H1 (cell line): ENCODE results near the gene CD163. TPM values are rescaled to one million over a fixed set of nuclear protein-coding genes. Genes with fewer than 3 reads are reported as not detected.

ENCODE experiments used
- CTCF ChIA-PET: fragments of 300-600 bp; sonication (Branson Sonifier 250); formaldehyde crosslinking; loops from one replicate; lab custom pipeline; 2021; ENCODE audit not compliant: partially characterized antibody; lab: Charles Lee
- POLR2A ChIA-PET: fragments of 300-600 bp; sonication (Branson Sonifier 250); formaldehyde crosslinking; loops from one replicate; lab custom pipeline; 2021; ENCODE audit warnings: inconsistent platforms; ENCODE audit not compliant: partially characterized antibody; lab: Charles Lee
- DNase-seq, 2 experiments: peaks; one replicate each; pipeline versions ENCODE4 v3.0.0 to v3.0.0-alpha.2; 2010 to 2022; ENCODE audit warnings: low spot score in 2 of 2, low read depth in 1 of 2, mixed read lengths in 1 of 2
- FAIRE-seq: peaks from 2 replicates; lab custom pipeline; 2011; peaks lifted over from hg19 to GRCh38; lab: Jason Lieb, UNC
- H2AFZ ChIP-seq: 2 replicates; pipeline ENCODE4 v1.8.1; 2012; ENCODE audit warnings: low read length, inconsistent platforms
- H2AK5ac ChIP-seq: 2 replicates; pipeline ENCODE4 v1.6.1; 2013; ENCODE audit warnings: low read depth, low read length
- H2BK120ac ChIP-seq: replicated peaks from 2 replicates; pipeline ENCODE3; 2013; ENCODE audit warnings: low read depth, low read length, inconsistent platforms
- H2BK12ac ChIP-seq: 2 replicates; pipeline ENCODE4 v1.6.1; 2013; ENCODE audit warnings: low read depth, low read length
- H2BK15ac ChIP-seq: 2 replicates; pipeline ENCODE4 v1.6.1; 2013; ENCODE audit warnings: low read length
- H2BK20ac ChIP-seq: 2 replicates; pipeline ENCODE4 v1.6.1; 2013; ENCODE audit warnings: low read length
- H2BK5ac ChIP-seq: 2 replicates; pipeline ENCODE4 v1.6.1; 2013; ENCODE audit warnings: low read depth, low read length
- H3K14ac ChIP-seq: 2 replicates; pipeline ENCODE4 v1.6.1; 2013; ENCODE audit warnings: inconsistent platforms; ENCODE audit not compliant: insufficient read length
- H3K18ac ChIP-seq: 2 replicates; pipeline ENCODE4 v1.6.1; 2013; ENCODE audit warnings: low read length; ENCODE audit errors: extremely low read depth
- H3K23ac ChIP-seq: 2 replicates; pipeline ENCODE4 v1.6.1; 2013; ENCODE audit warnings: inconsistent platforms; ENCODE audit not compliant: insufficient read length
- H3K23me2 ChIP-seq: 2 replicates; pipeline ENCODE4 v1.6.1; 2013; ENCODE audit warnings: low read depth, low read length
- H3K27ac ChIP-seq: 2 replicates; pipeline ENCODE4 v1.6.1; 2011; ENCODE audit warnings: low read depth, low read length, inconsistent platforms
- H3K27me3 ChIP-seq, 4 experiments: replicated peaks in 1 of 4; 1 replicate in 1 of 4; 2 replicates in 3 of 4; pipeline versions ENCODE4 v1.6.1 to v1.8.1; 2011 to 2013; ENCODE audit warnings: low read length in 3 of 4, mild to moderate bottlenecking in 3 of 4, inconsistent platforms in 2 of 4, mixed read lengths in 2 of 4, moderate library complexity in 1 of 4; ENCODE audit not compliant: control insufficient read depth in 3 of 4, insufficient read depth in 3 of 4; ENCODE audit errors: extremely low read depth in 1 of 4
- H3K36me3 ChIP-seq, 4 experiments: 2 replicates each; pipeline versions ENCODE4 v1.6.1 to v1.8.1; 2011 to 2013; ENCODE audit warnings: mild to moderate bottlenecking in 4 of 4, low read length in 3 of 4, moderate library complexity in 2 of 4, control low read depth in 1 of 4, inconsistent platforms in 1 of 4; ENCODE audit not compliant: insufficient read depth in 4 of 4, control insufficient read depth in 2 of 4
- H3K4ac ChIP-seq: replicated peaks from 2 replicates; pipeline ENCODE3; 2013; ENCODE audit warnings: low read length, low read depth, mixed read lengths, inconsistent platforms; ENCODE audit not compliant: insufficient read length
- H3K4me1 ChIP-seq, 4 experiments: replicated peaks in 1 of 4; 1 replicate in 1 of 4; 2 replicates in 3 of 4; pipeline versions ENCODE4 v1.6.1 to v1.8.1; 2011 to 2013; ENCODE audit warnings: low read length in 3 of 4, inconsistent platforms in 2 of 4, mixed read lengths in 1 of 4; ENCODE audit not compliant: insufficient read depth in 4 of 4, control insufficient read depth in 3 of 4
- H3K4me2 ChIP-seq, 2 experiments: 2 replicates each; pipeline versions ENCODE4 v1.6.1 to v1.8.1; 2011 to 2013; ENCODE audit warnings: low read depth in 2 of 2, low read length in 2 of 2, control low read depth in 1 of 2, inconsistent platforms in 1 of 2, mild to moderate bottlenecking in 1 of 2; ENCODE audit not compliant: insufficient read depth in 1 of 2
- H3K4me3 ChIP-seq, 4 experiments: fragments of 200-600, 300-600 bp in 1 of 4; sonication (generic), shearing (Covaris generic), sonication (Bioruptor Twin) in 1 of 4; 2 replicates each; pipeline versions ENCODE4 v1.5.1 to v1.8.1; 2011 to 2016; ENCODE audit warnings: low read length in 4 of 4, low read depth in 3 of 4, control low read depth in 2 of 4, inconsistent platforms in 2 of 4, mild to moderate bottlenecking in 2 of 4, mixed read lengths in 1 of 4, moderate library complexity in 1 of 4; ENCODE audit not compliant: insufficient read depth in 2 of 4; ENCODE audit errors: extremely low read depth in 1 of 4
- H3K56ac ChIP-seq: replicated peaks from 2 replicates; pipeline ENCODE3; 2013; ENCODE audit warnings: low read depth, mild to moderate bottlenecking, mixed read lengths, low read length, inconsistent platforms; ENCODE audit not compliant: insufficient read length
- H3K79me1 ChIP-seq: 2 replicates; pipeline ENCODE4 v1.6.1; 2013; ENCODE audit warnings: low read depth, low read length, control low read depth
- H3K79me2 ChIP-seq, 2 experiments: 2 replicates each; pipeline versions ENCODE4 v1.6.1 to v1.8.1; 2012 to 2013; ENCODE audit warnings: low read length in 2 of 2, mild to moderate bottlenecking in 2 of 2, inconsistent platforms in 1 of 2; ENCODE audit not compliant: insufficient read depth in 2 of 2, control insufficient read depth in 1 of 2
- H3K9ac ChIP-seq, 4 experiments: replicated peaks in 1 of 4; 1 replicate in 1 of 4; 2 replicates in 3 of 4; pipeline versions ENCODE4 v1.6.1 to v1.8.1; 2011 to 2013; ENCODE audit warnings: low read depth in 3 of 4, low read length in 3 of 4, control low read depth in 2 of 4, mild to moderate bottlenecking in 2 of 4, moderate library complexity in 2 of 4, inconsistent platforms in 1 of 4; ENCODE audit errors: extremely low read depth in 1 of 4
- H3K9me3 ChIP-seq, 2 experiments: 2 replicates each; pipeline versions ENCODE4 v1.6.1 to v1.8.1; 2012 to 2013; ENCODE audit warnings: mild to moderate bottlenecking in 2 of 2, moderate library complexity in 2 of 2, control low read depth in 1 of 2, inconsistent platforms in 1 of 2, low read depth in 1 of 2, low read length in 1 of 2, mixed read lengths in 1 of 2; ENCODE audit not compliant: insufficient read depth in 2 of 2
- H4K20me1 ChIP-seq, 2 experiments: replicated peaks in 1 of 2; 2 replicates each; pipeline versions ENCODE3 to v1.8.1; 2011 to 2013; ENCODE audit warnings: inconsistent platforms in 2 of 2, low read length in 2 of 2, mild to moderate bottlenecking in 1 of 2; ENCODE audit not compliant: insufficient read depth in 2 of 2, control insufficient read depth in 1 of 2
- H4K5ac ChIP-seq: 2 replicates; pipeline ENCODE4 v1.6.1; 2013; ENCODE audit warnings: low read length, low read depth, mixed read lengths, inconsistent platforms; ENCODE audit not compliant: insufficient read length
- H4K8ac ChIP-seq: 2 replicates; pipeline ENCODE4 v1.8.0; 2013; ENCODE audit warnings: mild to moderate bottlenecking, moderate library complexity, low read length, inconsistent platforms; ENCODE audit not compliant: insufficient read depth; ENCODE audit errors: extremely low read depth
- H4K91ac ChIP-seq: replicated peaks from 2 replicates; pipeline ENCODE3; 2013; ENCODE audit warnings: low read length, mixed read lengths, inconsistent platforms; ENCODE audit not compliant: insufficient read length
- CBX8 ChIP-seq: fragments of 300-800, 300-1000 bp; sonication (generic); IDR thresholded peaks from 2 replicates; pipeline ENCODE4 v1.7.1; 2016; ENCODE audit warnings: low read depth, low read length, borderline replicate concordance
- CEBPB ChIP-seq: IDR thresholded peaks from 2 replicates; pipeline ENCODE4 v1.6.1; 2012; ENCODE audit warnings: low read depth, low read length
- CHD2 ChIP-seq: IDR thresholded peaks from 2 replicates; pipeline ENCODE4 v1.6.1; 2012; ENCODE audit warnings: low read length, improper control_type of control experiment
- GABPA ChIP-seq: IDR thresholded peaks from 2 replicates; pipeline ENCODE4 v1.6.1; 2011; ENCODE audit warnings: mild to moderate bottlenecking, low read length, moderate library complexity, borderline replicate concordance; ENCODE audit not compliant: insufficient read depth
- HDAC2 ChIP-seq, 2 experiments: fragments of 300-600 bp in 1 of 2; sonication (generic) in 1 of 2; IDR thresholded peaks; 2 replicates each; pipeline ENCODE4 v1.6.1; 2011 to 2012; ENCODE audit warnings: low read depth in 2 of 2, low read length in 2 of 2, mild to moderate bottlenecking in 2 of 2, moderate library complexity in 2 of 2, borderline replicate concordance in 1 of 2, inconsistent platforms in 1 of 2
- HDAC6 ChIP-seq: IDR thresholded peaks from one replicate; pipeline ENCODE4 v1.7.1; 2012; ENCODE audit warnings: low read depth, mild to moderate bottlenecking, inconsistent platforms, low read length, moderate library complexity
- KDM1A ChIP-seq: fragments of 200-600, 300-600 bp; sonication (generic); IDR thresholded peaks from 2 replicates; pipeline ENCODE4 v1.7.1; 2016; ENCODE audit warnings: mild to moderate bottlenecking, low read length, borderline replicate concordance
- MAFK ChIP-seq: IDR thresholded peaks from 2 replicates; pipeline ENCODE4 v1.6.1; 2012; ENCODE audit warnings: low read depth, mild to moderate bottlenecking, improper control_type of control experiment, low read length
- SRF ChIP-seq: IDR thresholded peaks from 2 replicates; pipeline ENCODE4 v1.6.1; 2011; ENCODE audit warnings: mild to moderate bottlenecking, low read depth, low read length, moderate library complexity
- TBP ChIP-seq: IDR thresholded peaks from 2 replicates; pipeline ENCODE4 v1.6.1; 2011; ENCODE audit warnings: low read depth, low read length, improper control_type of control experiment
- ZNF274 ChIP-seq: IDR thresholded peaks from 2 replicates; pipeline ENCODE4 v1.7.0; 2012; ENCODE audit warnings: low read length, borderline replicate concordance; ENCODE audit errors: extremely low read depth
- WGBS, 2 experiments: shearing (Covaris generic) in 1 of 2; methylation state at CpG; one replicate each; pipeline versions ENCODE4 v1.1.6 to v1.1.7; 2013 to 2015; ENCODE audit warnings: low lambda C conversion rate in 2 of 2, mixed read lengths in 2 of 2, inconsistent platforms in 1 of 2, low coverage in 1 of 2, missing lambda C conversion rate in 1 of 2; ENCODE audit not compliant: insufficient replicate concordance in 2 of 2, insufficient coverage in 1 of 2, insufficient read length in 1 of 2; ENCODE audit errors: extremely low coverage in 1 of 2, missing lambda C conversion rate in 1 of 2; 5-methylcytosine and 5-hydroxymethylcytosine counted together
- polyA plus RNA-seq, 7 experiments: library from polyadenylated mRNA; depleted of rRNA in 3 of 7; stranded (reverse) in 5 of 7; unstranded in 2 of 7; fragments of >200 nt in 5 of 7; fragments of 200-250 nt in 2 of 7; gene quantifications; 1 replicate in 5 of 7; 2 replicates in 1 of 7; 4 replicates in 1 of 7; pipeline versions ENCODE4 v1.2.1 to v1.2.3, GENCODE V29; 2011 to 2013; ENCODE audit warnings: missing spikeins in 2 of 7, mixed read lengths in 2 of 7
- total RNA-seq: library from RNA; stranded (reverse); fragmentation: NEBNext Ultra II Directional; extraction: Animal tissue kit (Norgen Biotek cat#: 25700); gene quantifications from 2 replicates; pipeline ENCODE4 v1.2.1, GENCODE V29; 2021
- TF ChIP-seq, protein P1 (sequence below): IDR thresholded peaks from 2 replicates; pipeline ENCODE4 v1.6.1; 2012; ENCODE audit warnings: low read length, inconsistent platforms

The CD163 gene
- total and polyA plus RNA-seq, 2 of the 8 experiments (the other 6 are each of a cell fraction or from before 2014, with no cell fraction given), result 0.02 TPM; not detected in 1

DNA sequence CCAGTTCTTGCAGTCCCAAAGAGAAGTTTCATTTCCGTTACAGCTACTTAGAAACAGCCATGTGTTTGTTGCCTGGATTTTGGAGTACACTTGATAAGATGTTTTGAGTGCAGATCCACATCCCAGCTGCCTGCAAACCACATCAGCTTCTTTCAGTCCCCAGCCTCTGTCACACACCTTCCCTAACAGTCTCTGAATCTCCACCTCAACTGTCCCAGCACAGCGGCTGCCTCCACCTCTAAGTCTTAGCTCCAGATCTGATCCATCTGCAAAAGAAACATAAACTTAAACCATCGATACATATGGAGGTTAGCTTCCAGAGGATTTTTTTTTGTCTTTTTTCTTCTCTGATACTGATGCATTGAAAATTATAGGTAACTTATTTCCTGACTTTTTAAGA lies 8.4 kb downstream of the CD163 start:
- no peak overlapping the region for H3K4me3 ChIP-seq
- no peak overlapping the region for H2AK5ac ChIP-seq
- no peaks in the 10 kb centered on the region for H3K79me2 ChIP-seq
- H4K91ac ChIP-seq, result no peak overlapping the region
- no peak overlapping the region for H3K4me2 ChIP-seq
- H3K56ac ChIP-seq, result no peak overlapping the region
- CTCF ChIA-PET, result interaction anchor here (0.8 kb wide), 1 partner anchor 107 kb away, joined by 3 read pairs; no protein-coding TSS in a partner anchor
- H3K18ac ChIP-seq, result no peak overlapping the region
- FAIRE-seq (no peak), DNase-seq (no peak)
- no peaks in the 10 kb centered on the region for H3K23me2 ChIP-seq
- H3K79me1 ChIP-seq, result no peaks in the 10 kb centered on the region
- no peaks in the 10 kb centered on the region for H4K20me1 ChIP-seq
- H3K36me3 ChIP-seq, result no peaks in the 10 kb centered on the region
- no peak overlapping the region for H3K9ac ChIP-seq
- no peak overlapping the region for H3K14ac ChIP-seq
- no peak overlapping the region for H2BK5ac ChIP-seq
- no peak overlapping the region for H3K23ac ChIP-seq
- peaks cover 0 to 5% (median 0%) of the 10 kb centered on the region in 4 experiments; a peak in 1 of 7 replicates for H3K4me1 ChIP-seq
- TF ChIP-seq, protein P1, sequence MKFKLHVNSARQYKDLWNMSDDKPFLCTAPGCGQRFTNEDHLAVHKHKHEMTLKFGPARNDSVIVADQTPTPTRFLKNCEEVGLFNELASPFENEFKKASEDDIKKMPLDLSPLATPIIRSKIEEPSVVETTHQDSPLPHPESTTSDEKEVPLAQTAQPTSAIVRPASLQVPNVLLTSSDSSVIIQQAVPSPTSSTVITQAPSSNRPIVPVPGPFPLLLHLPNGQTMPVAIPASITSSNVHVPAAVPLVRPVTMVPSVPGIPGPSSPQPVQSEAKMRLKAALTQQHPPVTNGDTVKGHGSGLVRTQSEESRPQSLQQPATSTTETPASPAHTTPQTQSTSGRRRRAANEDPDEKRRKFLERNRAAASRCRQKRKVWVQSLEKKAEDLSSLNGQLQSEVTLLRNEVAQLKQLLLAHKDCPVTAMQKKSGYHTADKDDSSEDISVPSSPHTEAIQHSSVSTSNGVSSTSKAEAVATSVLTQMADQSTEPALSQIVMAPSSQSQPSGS, result no peak
- TF ChIP-seq ZNF274 (no peak), CEBPB (no peak), GABPA (no peak), CHD2 (no peak), KDM1A (no peak), CBX8 (no peak), HDAC6 (no peak), HDAC2 (IDR thresholded peaks at IDR 0.05; ENCODE audit: borderline replicate concordance in 1 of 2, low read depth in 2 of 2, low read length in 2 of 2) (no peak), MAFK (no peak), TBP (no peak), SRF (no peak)
- no peaks in the 10 kb centered on the region for H3K27me3 ChIP-seq
- H2BK20ac ChIP-seq, result no peak overlapping the region
- no peak overlapping the region for H2BK120ac ChIP-seq
- no peaks in the 10 kb centered on the region for H3K9me3 ChIP-seq
- H3K27ac ChIP-seq, result no peak overlapping the region
- H2BK12ac ChIP-seq, result no peak overlapping the region
- no peak overlapping the region for H4K8ac ChIP-seq
- H2AFZ ChIP-seq, result no peak overlapping the region; the same call in 1 of the 2 replicates
- no peak overlapping the region for H3K4ac ChIP-seq
- POLR2A ChIA-PET, result interaction anchor here (0.8 kb wide), 1 partner anchor 9 kb away, joined by 3 read pairs; no protein-coding TSS in a partner anchor
- H4K5ac ChIP-seq, result no peak overlapping the region
- WGBS, 2 experiments, result 88% methylated on average over 3 of the region's 3 CpGs; no CpG with 5 or more reads in 1 of the 2 experiments
- no peak overlapping the region for H2BK15ac ChIP-seq
